SK-N-SH treated with all-trans-retinoic acid at 6 μM for 48 hours (cell line): Measurements from ENCODE around the gene SCGB1A1.

Experiments used
- ATAC-seq: fragments of 200-7000 bp; cut with Tn5 transposase; 3 replicates; pipeline ENCODE4 v1.9.1; 2020; ENCODE audit warnings: mild to moderate bottlenecking, moderate library complexity
- CSDC2 ChIP-seq: fragments of 250-450 bp; sonication (Bioruptor Pico); IDR thresholded peaks from 2 replicates; pipeline ENCODE4 v1.5.0; 2020; ENCODE audit warnings: mild to moderate bottlenecking, moderate library complexity
- CSRNP3 ChIP-seq: fragments of 250-450 bp; sonication (Bioruptor Pico); IDR thresholded peaks from 2 replicates; pipeline ENCODE4 v1.5.1; 2021; ENCODE audit warnings: mild to moderate bottlenecking, moderate library complexity
- GLIS3 ChIP-seq: fragments of 250-450 bp; sonication (Bioruptor Pico); IDR thresholded peaks from 2 replicates; pipeline ENCODE4 v1.5.0; 2020; ENCODE audit warnings: mild to moderate bottlenecking, moderate library complexity
- ISL1 ChIP-seq: fragments of 250-450 bp; sonication (Bioruptor Pico); IDR thresholded peaks from 2 replicates; pipeline ENCODE4 v2.1.2; 2022; ENCODE audit warnings: mild to moderate bottlenecking, moderate library complexity
- OSR1 ChIP-seq: fragments of 250-450 bp; sonication (Bioruptor Pico); IDR thresholded peaks from 2 replicates; pipeline ENCODE4 v1.8.0; 2022; ENCODE audit warnings: moderate library complexity, mild to moderate bottlenecking, inconsistent platforms
- POU6F1 ChIP-seq: fragments of 250-450 bp; sonication (Bioruptor Pico); IDR thresholded peaks from 2 replicates; pipeline ENCODE4 v1.8.0; 2021; ENCODE audit warnings: low read depth, mild to moderate bottlenecking, moderate library complexity, borderline replicate concordance
- PPARA ChIP-seq: fragments of 250-450 bp; sonication (Bioruptor Pico); IDR thresholded peaks from 2 replicates; pipeline ENCODE4 v1.5.0; 2020; ENCODE audit warnings: mild to moderate bottlenecking, borderline replicate concordance
- RARB ChIP-seq: fragments of 250-450 bp; sonication (Bioruptor Pico); IDR thresholded peaks from 2 replicates; pipeline ENCODE4 v1.8.0; 2021; ENCODE audit warnings: mild to moderate bottlenecking, moderate library complexity
- SNAI2 ChIP-seq: fragments of 250-450 bp; sonication (Bioruptor Pico); IDR thresholded peaks from 2 replicates; pipeline ENCODE4 v1.5.0; 2020; ENCODE audit warnings: mild to moderate bottlenecking, moderate library complexity
- TCF4 ChIP-seq: fragments of 250-450 bp; sonication (Bioruptor Pico); IDR thresholded peaks from 2 replicates; pipeline ENCODE4 v1.8.0; 2021; ENCODE audit warnings: mild to moderate bottlenecking, moderate library complexity, borderline replicate concordance
- TOX ChIP-seq: fragments of 250-450 bp; sonication (Bioruptor Pico); IDR thresholded peaks from 2 replicates; pipeline ENCODE4 v1.8.0; 2021; ENCODE audit warnings: mild to moderate bottlenecking, moderate library complexity, borderline replicate concordance
- TSHZ2 ChIP-seq: fragments of 250-450 bp; sonication (Bioruptor Pico); IDR thresholded peaks from 2 replicates; pipeline ENCODE4 v1.5.0; 2020; ENCODE audit warnings: mild to moderate bottlenecking, moderate library complexity
- ZC3H10 ChIP-seq: fragments of 250-450 bp; sonication (Bioruptor Pico); IDR thresholded peaks from 2 replicates; pipeline ENCODE4 v1.5.1; 2021; ENCODE audit warnings: mild to moderate bottlenecking, moderate library complexity
- ZFP3 ChIP-seq: fragments of 250-450 bp; sonication (Bioruptor Pico); IDR thresholded peaks from 2 replicates; pipeline ENCODE4 v1.5.0; 2020; ENCODE audit warnings: mild to moderate bottlenecking, moderate library complexity
- ZFP30 ChIP-seq: fragments of 450-650 bp; formaldehyde crosslinking; IDR thresholded peaks from 2 replicates; pipeline ENCODE4 v1.5.0; 2022; ENCODE audit warnings: mild to moderate bottlenecking, moderate library complexity
- ZNF565 ChIP-seq: fragments of 450-650 bp; formaldehyde crosslinking; conservative IDR thresholded peaks from 2 replicates; pipeline ENCODE4 v1.5.0; 2020; ENCODE audit warnings: low read depth, mild to moderate bottlenecking, moderate library complexity
- ZNF70 ChIP-seq: fragments of 450-650 bp; formaldehyde crosslinking; IDR thresholded peaks from 2 replicates; pipeline ENCODE4 v1.5.0; 2020; ENCODE audit warnings: mild to moderate bottlenecking, moderate library complexity
- TF ChIP-seq, protein P1 (sequence below): fragments of 250-450 bp; sonication (Bioruptor Pico); IDR thresholded peaks from 2 replicates; pipeline ENCODE4 v1.8.0; 2020; ENCODE audit warnings: mild to moderate bottlenecking, moderate library complexity, borderline replicate concordance
- TF ChIP-seq, protein P2 (sequence below): fragments of 250-450 bp; sonication (Bioruptor Pico); IDR thresholded peaks from 2 replicates; pipeline ENCODE4 v1.5.1; 2020; ENCODE audit warnings: low read depth, mild to moderate bottlenecking, moderate library complexity

The SCGB1A1 gene

GRCh38 chr11:62372871-62373270 is 46.0 kb upstream of the SCGB1A1 start:
- TF ChIP-seq TOX (no peak), PPARA (no peak), TSHZ2 (CRISPR knock-in tag) (no peak), ZFP3 (CRISPR knock-in tag) (no peak), CSRNP3 (CRISPR knock-in tag) (no peak)
- no peak for ATAC-seq

DNA sequence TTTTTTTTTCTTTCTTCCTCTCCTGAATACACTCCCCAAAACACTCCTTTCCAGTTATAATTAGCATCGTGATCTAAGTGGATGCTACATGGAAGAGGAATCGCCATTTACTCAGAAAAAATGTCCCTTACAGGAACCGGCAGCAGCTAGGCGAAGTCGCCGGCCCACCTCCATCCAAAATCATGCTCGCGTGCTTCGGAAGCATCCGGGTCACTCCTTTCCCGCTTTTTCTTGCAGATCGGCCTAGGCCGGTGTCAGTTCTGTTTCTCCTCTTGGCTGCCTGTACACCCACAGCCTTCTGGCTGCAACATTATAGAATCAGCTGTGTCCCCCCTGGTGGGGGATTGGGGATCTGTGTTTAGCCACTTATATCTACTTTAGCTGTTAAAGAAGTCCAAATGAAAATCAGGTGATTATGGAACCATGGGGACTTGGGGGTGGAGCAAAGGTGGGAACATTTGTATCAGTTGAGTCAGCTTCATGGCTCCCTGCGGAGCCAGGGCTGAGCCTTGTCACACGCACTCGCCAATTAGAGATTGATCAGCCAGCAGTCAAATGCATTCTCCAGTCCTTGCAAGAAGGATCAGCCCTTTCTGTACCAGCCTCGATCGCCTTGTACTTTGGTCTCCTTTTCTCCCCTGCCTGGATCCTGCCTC is 45.2 kb upstream of the SCGB1A1 start:
- no peak for ATAC-seq

DNA sequence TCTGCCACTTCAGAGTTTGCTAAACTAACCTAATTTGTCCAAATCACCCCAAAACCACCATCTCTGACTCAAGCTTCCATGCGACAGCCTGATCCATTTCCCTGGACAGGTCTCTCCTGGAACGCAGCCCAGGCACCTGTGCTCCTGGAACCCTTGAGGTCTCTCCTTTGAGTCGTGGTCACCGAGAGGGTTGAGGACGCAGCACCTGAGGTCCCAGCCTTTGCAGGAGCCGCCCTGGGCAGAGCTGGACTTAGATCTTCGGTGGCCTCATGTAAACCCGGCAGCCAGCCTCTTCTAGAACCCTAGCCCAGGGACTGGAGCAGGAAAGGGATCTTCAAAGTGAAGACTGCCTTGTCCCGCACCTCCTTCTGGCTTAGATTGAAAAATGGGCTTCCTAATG is 44.0 kb upstream of the SCGB1A1 start:
- no peak for ATAC-seq
- TF ChIP-seq TCF4, result no peak
- no peak for TF ChIP-seq ZC3H10 (CRISPR knock-in tag)
- no peak for TF ChIP-seq CSDC2 (CRISPR knock-in tag)
- no peak for TF ChIP-seq ISL1 (CRISPR knock-in tag)
- no peak for TF ChIP-seq ZNF70 (CRISPR knock-in tag)
- TF ChIP-seq, protein P1, sequence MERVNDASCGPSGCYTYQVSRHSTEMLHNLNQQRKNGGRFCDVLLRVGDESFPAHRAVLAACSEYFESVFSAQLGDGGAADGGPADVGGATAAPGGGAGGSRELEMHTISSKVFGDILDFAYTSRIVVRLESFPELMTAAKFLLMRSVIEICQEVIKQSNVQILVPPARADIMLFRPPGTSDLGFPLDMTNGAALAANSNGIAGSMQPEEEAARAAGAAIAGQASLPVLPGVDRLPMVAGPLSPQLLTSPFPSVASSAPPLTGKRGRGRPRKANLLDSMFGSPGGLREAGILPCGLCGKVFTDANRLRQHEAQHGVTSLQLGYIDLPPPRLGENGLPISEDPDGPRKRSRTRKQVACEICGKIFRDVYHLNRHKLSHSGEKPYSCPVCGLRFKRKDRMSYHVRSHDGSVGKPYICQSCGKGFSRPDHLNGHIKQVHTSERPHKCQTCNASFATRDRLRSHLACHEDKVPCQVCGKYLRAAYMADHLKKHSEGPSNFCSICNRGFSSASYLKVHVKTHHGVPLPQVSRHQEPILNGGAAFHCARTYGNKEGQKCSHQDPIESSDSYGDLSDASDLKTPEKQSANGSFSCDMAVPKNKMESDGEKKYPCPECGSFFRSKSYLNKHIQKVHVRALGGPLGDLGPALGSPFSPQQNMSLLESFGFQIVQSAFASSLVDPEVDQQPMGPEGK, result no peak
- TF ChIP-seq, protein P2, sequence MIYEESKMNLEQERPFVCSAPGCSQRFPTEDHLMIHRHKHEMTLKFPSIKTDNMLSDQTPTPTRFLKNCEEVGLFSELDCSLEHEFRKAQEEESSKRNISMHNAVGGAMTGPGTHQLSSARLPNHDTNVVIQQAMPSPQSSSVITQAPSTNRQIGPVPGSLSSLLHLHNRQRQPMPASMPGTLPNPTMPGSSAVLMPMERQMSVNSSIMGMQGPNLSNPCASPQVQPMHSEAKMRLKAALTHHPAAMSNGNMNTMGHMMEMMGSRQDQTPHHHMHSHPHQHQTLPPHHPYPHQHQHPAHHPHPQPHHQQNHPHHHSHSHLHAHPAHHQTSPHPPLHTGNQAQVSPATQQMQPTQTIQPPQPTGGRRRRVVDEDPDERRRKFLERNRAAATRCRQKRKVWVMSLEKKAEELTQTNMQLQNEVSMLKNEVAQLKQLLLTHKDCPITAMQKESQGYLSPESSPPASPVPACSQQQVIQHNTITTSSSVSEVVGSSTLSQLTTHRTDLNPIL (CRISPR knock-in tag), result no peak
- no peak for TF ChIP-seq ZNF565
- no peak for TF ChIP-seq SNAI2 (CRISPR knock-in tag)
- TF ChIP-seq RARB, result no peak
- no peak for TF ChIP-seq TOX
- no peak for TF ChIP-seq OSR1 (CRISPR knock-in tag)
- no peak for TF ChIP-seq CSRNP3 (CRISPR knock-in tag)

More for the DNA sequence above, 45.2 kb upstream of the SCGB1A1 start:
- TF ChIP-seq GLIS3 (CRISPR knock-in tag) (no peak), ZFP30 (CRISPR knock-in tag) (no peak), PPARA (no peak), SNAI2 (CRISPR knock-in tag) (no peak), POU6F1 (CRISPR knock-in tag) (no peak), TCF4 (no peak), ZNF565 (no peak), TOX (no peak)
- TF ChIP-seq, protein P2 (CRISPR knock-in tag), result no peak
- TF ChIP-seq, protein P1, result no peak
